HepG2 (cell line): Measurements from ENCODE around the gene PALM. TPM values are rescaled to one million over a fixed set of nuclear protein-coding genes. Genes with fewer than 3 reads are reported as not detected.

Experiments
- FOXK1 ChIP-seq: sonication (generic); formaldehyde crosslinking; IDR thresholded peaks from 2 replicates; pipeline ENCODE4 v1.4.0; 2020; ENCODE audit warnings: low read depth, missing genetic modification reagents, borderline replicate concordance
- GABPB1 ChIP-seq: IDR thresholded peaks from 2 replicates; pipeline ENCODE4 v1.6.1; 2016; ENCODE audit warnings: mild to moderate bottlenecking, missing genetic modification reagents, moderate library complexity, missing compliant biosample characterization
- HOXA5 ChIP-seq: sonication (generic); formaldehyde crosslinking; IDR thresholded peaks from 2 replicates; pipeline ENCODE4 v1.4.0; 2020; ENCODE audit warnings: missing genetic modification reagents
- MAZ ChIP-seq, 2 experiments: sonication (generic) in 1 of 2; formaldehyde crosslinking in 1 of 2; IDR thresholded peaks; 2 replicates each; pipeline versions ENCODE4 v1.5.0 to v1.6.1; 2012 to 2020; ENCODE audit warnings: low read depth in 2 of 2, mild to moderate bottlenecking in 2 of 2, borderline replicate concordance in 1 of 2, improper control_type of control experiment in 1 of 2, low read length in 1 of 2, missing genetic modification reagents in 1 of 2, moderate library complexity in 1 of 2
- MTF1 ChIP-seq: sonication (generic); formaldehyde crosslinking; IDR thresholded peaks from 2 replicates; pipeline ENCODE4 v1.5.0; 2020; ENCODE audit warnings: missing genetic modification reagents
- NKX3-1 ChIP-seq: sonication (generic); formaldehyde crosslinking; IDR thresholded peaks from 2 replicates; pipeline ENCODE4 v1.5.0; 2020; ENCODE audit warnings: missing genetic modification reagents
- PRMT3 ChIP-seq: sonication (generic); formaldehyde crosslinking; IDR thresholded peaks from 2 replicates; pipeline ENCODE4 v1.8.1; 2022; ENCODE audit warnings: low read depth, mild to moderate bottlenecking, moderate library complexity, missing genetic modification reagents, borderline replicate concordance
- RARA ChIP-seq: IDR thresholded peaks from 2 replicates; pipeline ENCODE4 v1.6.1; 2016; ENCODE audit warnings: missing genetic modification reagents, missing compliant biosample characterization
- SALL2 ChIP-seq: sonication (generic); formaldehyde crosslinking; IDR thresholded peaks from 2 replicates; pipeline ENCODE4 v1.8.1; 2023; ENCODE audit warnings: mild to moderate bottlenecking, missing genetic modification reagents, inconsistent platforms
- ZBTB7A ChIP-seq: sonication (generic); formaldehyde crosslinking; IDR thresholded peaks from 2 replicates; pipeline ENCODE4 v1.8.0; 2022; ENCODE audit warnings: mild to moderate bottlenecking, missing genetic modification reagents
- ZNF235 ChIP-seq: sonication (generic); formaldehyde crosslinking; IDR thresholded peaks from 2 replicates; pipeline ENCODE4 v1.8.1; 2023; ENCODE audit warnings: mild to moderate bottlenecking, missing genetic modification reagents, borderline replicate concordance
- ZNF260 ChIP-seq: sonication (generic); formaldehyde crosslinking; IDR thresholded peaks from 2 replicates; pipeline ENCODE4 v1.4.0; 2020; ENCODE audit warnings: missing genetic modification reagents, low read depth, mild to moderate bottlenecking, borderline replicate concordance
- ZNF430 ChIP-seq: sonication (generic); formaldehyde crosslinking; IDR thresholded peaks from 2 replicates; pipeline ENCODE4 v1.9.0; 2021; ENCODE audit warnings: mild to moderate bottlenecking, missing genetic modification reagents
- ZNF484 ChIP-seq: sonication (generic); formaldehyde crosslinking; IDR thresholded peaks from 2 replicates; pipeline ENCODE4 v1.5.1; 2020; ENCODE audit warnings: mild to moderate bottlenecking, low read depth, missing genetic modification reagents, borderline replicate concordance
- ZNF501 ChIP-seq: sonication (generic); formaldehyde crosslinking; IDR thresholded peaks from 2 replicates; pipeline ENCODE4 v1.5.1; 2020; ENCODE audit warnings: mild to moderate bottlenecking, moderate library complexity, missing genetic modification reagents
- ZNF598 ChIP-seq: sonication (generic); formaldehyde crosslinking; IDR thresholded peaks from 2 replicates; pipeline ENCODE4 v1.5.1; 2020; ENCODE audit warnings: mild to moderate bottlenecking, missing genetic modification reagents, borderline replicate concordance
- ZNF737 ChIP-seq: sonication (generic); formaldehyde crosslinking; IDR thresholded peaks from 2 replicates; pipeline ENCODE4 v1.5.0; 2020; ENCODE audit warnings: missing genetic modification reagents, mild to moderate bottlenecking, borderline replicate concordance
- ZNF768 ChIP-seq: sonication (generic); formaldehyde crosslinking; IDR thresholded peaks from 2 replicates; pipeline ENCODE4 v1.4.0; 2020; ENCODE audit warnings: missing genetic modification reagents
- polyA plus RNA-seq, 8 experiments: library from polyadenylated mRNA; depleted of rRNA in 3 of 8; stranded (reverse) in 7 of 8; unstranded in 1 of 8; fragments of >200 nt; fragmentation: Illumina TruSeq in 4 of 8; extraction: Trizol in 4 of 8; gene quantifications; 2 replicates each; pipeline versions ENCODE4 v1.2.1 to v1.2.3, GENCODE V29; 2011 to 2016; ENCODE audit warnings: low read depth in 4 of 8, missing spikeins in 1 of 8, mixed read lengths in 1 of 8; ENCODE audit not compliant: insufficient read depth in 1 of 8
- total RNA-seq, 5 experiments: library from RNA; depleted of rRNA; stranded (reverse); fragments of >200 nt; fragmentation: Illumina TruSeq; extraction: Trizol; gene quantifications; 2 replicates each; pipeline ENCODE4 v1.2.3, GENCODE V29; 2016; ENCODE audit warnings: low read depth in 1 of 5
- TF ChIP-seq, protein P1 (sequence below): sonication (generic); formaldehyde crosslinking; IDR thresholded peaks from 2 replicates; pipeline ENCODE4 v1.5.0; 2020; ENCODE audit warnings: mild to moderate bottlenecking, missing genetic modification reagents
- TF ChIP-seq, protein P2 (sequence below): sonication (generic); formaldehyde crosslinking; IDR thresholded peaks from 2 replicates; pipeline ENCODE4 v1.4.0; 2020; ENCODE audit warnings: missing genetic modification reagents, borderline replicate concordance
- TF ChIP-seq, protein P3 (sequence below): sonication (generic); formaldehyde crosslinking; IDR thresholded peaks from 2 replicates; pipeline ENCODE4 v1.5.0; 2020; ENCODE audit warnings: missing genetic modification reagents
- TF ChIP-seq, protein P4 (sequence below): sonication (generic); formaldehyde crosslinking; IDR thresholded peaks from 2 replicates; pipeline ENCODE4 v1.8.0; 2022; ENCODE audit warnings: missing genetic modification reagents, low read depth, mild to moderate bottlenecking, borderline replicate concordance

The PALM gene
- total and polyA plus RNA-seq, 2 of the 13 experiments (the other 11 are each of a cell fraction or from before 2014, with no cell fraction given): 4.0 to 9.7 TPM

DNA sequence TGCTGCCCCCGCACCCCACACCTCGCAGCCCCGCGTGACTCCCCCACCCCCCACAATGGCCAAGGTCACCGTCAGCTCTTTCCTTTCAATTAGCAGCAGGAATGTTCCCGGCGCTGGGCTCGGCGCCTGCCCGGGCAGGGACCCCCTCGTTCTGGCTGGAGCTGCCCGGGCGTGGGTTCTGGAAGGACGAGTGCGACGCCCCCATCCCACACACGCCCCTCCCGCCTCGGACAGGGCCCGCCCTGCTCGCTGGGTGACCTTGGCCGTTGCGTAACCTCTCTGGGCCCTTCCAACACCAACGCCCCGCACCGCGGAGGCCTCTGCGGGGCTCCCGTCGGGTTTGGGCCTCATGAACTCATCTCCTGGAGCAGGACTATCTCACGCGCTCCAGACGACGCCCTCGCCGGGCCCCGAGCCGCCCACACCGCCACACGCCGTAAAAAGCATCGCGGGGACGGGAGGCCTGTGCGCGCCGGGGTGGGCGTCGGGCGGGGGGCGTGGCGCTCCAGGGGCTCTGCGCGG, 10.3 kb downstream of the PALM start (continued):
- TF ChIP-seq ZNF484 (CRISPR knock-in tag): no peak
- no peak for TF ChIP-seq ZNF260 (CRISPR knock-in tag)
- TF ChIP-seq RARA (CRISPR knock-in tag): peak; percentile 88
- TF ChIP-seq, protein P1, sequence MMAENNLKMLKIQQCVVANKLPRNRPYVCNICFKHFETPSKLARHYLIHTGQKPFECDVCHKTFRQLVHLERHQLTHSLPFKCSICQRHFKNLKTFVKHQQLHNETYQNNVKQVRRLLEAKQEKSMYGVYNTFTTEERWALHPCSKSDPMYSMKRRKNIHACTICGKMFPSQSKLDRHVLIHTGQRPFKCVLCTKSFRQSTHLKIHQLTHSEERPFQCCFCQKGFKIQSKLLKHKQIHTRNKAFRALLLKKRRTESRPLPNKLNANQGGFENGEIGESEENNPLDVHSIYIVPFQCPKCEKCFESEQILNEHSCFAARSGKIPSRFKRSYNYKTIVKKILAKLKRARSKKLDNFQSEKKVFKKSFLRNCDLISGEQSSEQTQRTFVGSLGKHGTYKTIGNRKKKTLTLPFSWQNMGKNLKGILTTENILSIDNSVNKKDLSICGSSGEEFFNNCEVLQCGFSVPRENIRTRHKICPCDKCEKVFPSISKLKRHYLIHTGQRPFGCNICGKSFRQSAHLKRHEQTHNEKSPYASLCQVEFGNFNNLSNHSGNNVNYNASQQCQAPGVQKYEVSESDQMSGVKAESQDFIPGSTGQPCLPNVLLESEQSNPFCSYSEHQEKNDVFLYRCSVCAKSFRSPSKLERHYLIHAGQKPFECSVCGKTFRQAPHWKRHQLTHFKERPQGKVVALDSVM (CRISPR knock-in tag): 0 out of 2 replicates have a peak, but pooled peaks have one; percentile 45
- TF ChIP-seq NKX3-1: peak; percentile 53; the same call in 1 of the 2 replicates
- no peak for TF ChIP-seq MAZ (IDR thresholded peaks at IDR 0.05; ENCODE audit: borderline replicate concordance, low read depth, low read length)
- TF ChIP-seq MAZ (CRISPR knock-in tag; IDR thresholded peaks at IDR 0.05; ENCODE audit: low read depth): peak; percentile 61; the same call in 1 of the 2 replicates
- TF ChIP-seq, protein P2, sequence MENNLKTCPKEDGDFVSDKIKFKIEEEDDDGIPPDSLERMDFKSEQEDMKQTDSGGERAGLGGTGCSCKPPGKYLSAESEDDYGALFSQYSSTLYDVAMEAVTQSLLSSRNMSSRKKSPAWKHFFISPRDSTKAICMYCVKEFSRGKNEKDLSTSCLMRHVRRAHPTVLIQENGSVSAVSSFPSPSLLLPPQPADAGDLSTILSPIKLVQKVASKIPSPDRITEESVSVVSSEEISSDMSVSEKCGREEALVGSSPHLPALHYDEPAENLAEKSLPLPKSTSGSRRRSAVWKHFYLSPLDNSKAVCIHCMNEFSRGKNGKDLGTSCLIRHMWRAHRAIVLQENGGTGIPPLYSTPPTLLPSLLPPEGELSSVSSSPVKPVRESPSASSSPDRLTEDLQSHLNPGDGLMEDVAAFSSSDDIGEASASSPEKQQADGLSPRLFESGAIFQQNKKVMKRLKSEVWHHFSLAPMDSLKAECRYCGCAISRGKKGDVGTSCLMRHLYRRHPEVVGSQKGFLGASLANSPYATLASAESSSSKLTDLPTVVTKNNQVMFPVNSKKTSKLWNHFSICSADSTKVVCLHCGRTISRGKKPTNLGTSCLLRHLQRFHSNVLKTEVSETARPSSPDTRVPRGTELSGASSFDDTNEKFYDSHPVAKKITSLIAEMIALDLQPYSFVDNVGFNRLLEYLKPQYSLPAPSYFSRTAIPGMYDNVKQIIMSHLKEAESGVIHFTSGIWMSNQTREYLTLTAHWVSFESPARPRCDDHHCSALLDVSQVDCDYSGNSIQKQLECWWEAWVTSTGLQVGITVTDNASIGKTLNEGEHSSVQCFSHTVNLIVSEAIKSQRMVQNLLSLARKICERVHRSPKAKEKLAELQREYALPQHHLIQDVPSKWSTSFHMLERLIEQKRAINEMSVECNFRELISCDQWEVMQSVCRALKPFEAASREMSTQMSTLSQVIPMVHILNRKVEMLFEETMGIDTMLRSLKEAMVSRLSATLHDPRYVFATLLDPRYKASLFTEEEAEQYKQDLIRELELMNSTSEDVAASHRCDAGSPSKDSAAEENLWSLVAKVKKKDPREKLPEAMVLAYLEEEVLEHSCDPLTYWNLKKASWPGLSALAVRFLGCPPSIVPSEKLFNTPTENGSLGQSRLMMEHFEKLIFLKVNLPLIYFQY (CRISPR knock-in tag): peak; percentile 58; the same call in 1 of the 2 replicates
- TF ChIP-seq, protein P3, sequence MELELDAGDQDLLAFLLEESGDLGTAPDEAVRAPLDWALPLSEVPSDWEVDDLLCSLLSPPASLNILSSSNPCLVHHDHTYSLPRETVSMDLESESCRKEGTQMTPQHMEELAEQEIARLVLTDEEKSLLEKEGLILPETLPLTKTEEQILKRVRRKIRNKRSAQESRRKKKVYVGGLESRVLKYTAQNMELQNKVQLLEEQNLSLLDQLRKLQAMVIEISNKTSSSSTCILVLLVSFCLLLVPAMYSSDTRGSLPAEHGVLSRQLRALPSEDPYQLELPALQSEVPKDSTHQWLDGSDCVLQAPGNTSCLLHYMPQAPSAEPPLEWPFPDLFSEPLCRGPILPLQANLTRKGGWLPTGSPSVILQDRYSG (CRISPR knock-in tag): no peak
- TF ChIP-seq ZNF737 (CRISPR knock-in tag): no peak
- TF ChIP-seq GABPB1 (CRISPR knock-in tag): peak; percentile 42; the same call in 1 of the 2 replicates
- no peak for TF ChIP-seq HOXA5
- TF ChIP-seq, protein P4, sequence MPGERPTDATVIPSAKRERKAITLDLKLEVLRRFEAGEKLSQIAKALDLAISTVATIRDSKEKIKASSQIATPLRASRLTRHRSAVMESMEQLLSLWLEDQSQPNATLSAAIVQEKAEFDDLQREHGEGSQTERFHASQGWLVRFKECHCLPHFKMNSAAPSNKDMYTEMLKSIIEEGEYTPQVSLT: no peak
- peak; percentile 51; the same call in 1 of the 2 replicates for TF ChIP-seq ZNF501 (CRISPR knock-in tag)
- peak; percentile 96 for TF ChIP-seq ZNF768
- TF ChIP-seq ZNF430 (CRISPR knock-in tag): 0 out of 2 replicates have a peak, but pooled peaks have one; percentile 46
- 0 out of 2 replicates have a peak, but pooled peaks have one; percentile 10 for TF ChIP-seq FOXK1 (CRISPR knock-in tag)
- TF ChIP-seq ZNF235 (CRISPR knock-in tag): 0 out of 2 replicates have a peak, but pooled peaks have one; percentile 61
- 0 out of 2 replicates have a peak, but pooled peaks have one; percentile 36 for TF ChIP-seq SALL2 (CRISPR knock-in tag)
- TF ChIP-seq PRMT3 (CRISPR knock-in tag): no peak
- TF ChIP-seq MTF1: no peak
- peak; percentile 78; the same call in 1 of the 2 replicates for TF ChIP-seq ZBTB7A
- no peak for TF ChIP-seq ZNF598
